Upper lobe of left lung (tissue), 6 donors: Measurements from ENCODE around the gene SDCBP2. TPM values are rescaled to one million over a fixed set of nuclear protein-coding genes. Genes with fewer than 3 reads are reported as not detected.
A peak's percentile ranks its signal among the peaks of the same experiment; 100 is the strongest.

Experiments
- ATAC-seq, 2 donors: fragments of 200-7000 bp; cut with Tn5 transposase; one replicate each; pipeline ENCODE4 v1.9.1; 2022; ENCODE audit warnings: mild to moderate bottlenecking in 2 of 2, moderate library complexity in 2 of 2; ENCODE audit not compliant: low FRiP score in 2 of 2
- DNase-seq, 2 donors: peaks; one replicate each; pipeline ENCODE4 v3.0.0-alpha.2; 2019 to 2020
- H3K27ac ChIP-seq, 4 donors: fragments of 200-600 bp; sonication (generic); one replicate each; pipeline ENCODE4 v1.5.1; 2016 to 2019
- H3K27me3 ChIP-seq, 4 donors: fragments of 200-600 bp; sonication (generic); one replicate each; pipeline ENCODE4 v1.5.1; 2017 to 2019
- H3K36me3 ChIP-seq, 4 donors: fragments of 200-600 bp; sonication (generic); one replicate each; pipeline ENCODE4 v1.5.1; 2016 to 2019
- H3K4me1 ChIP-seq, 4 donors: fragments of 200-600 bp; sonication (generic); one replicate each; pipeline ENCODE4 v1.5.1; 2018 to 2019
- H3K4me3 ChIP-seq, 4 donors: fragments of 200-600 bp; sonication (generic); one replicate each; pipeline ENCODE4 v1.5.1; 2017 to 2019; ENCODE audit warnings: mild to moderate bottlenecking in 2 of 4, moderate library complexity in 1 of 4
- H3K9me3 ChIP-seq, 4 donors: fragments of 200-600 bp; sonication (generic); one replicate each; pipeline ENCODE4 v1.5.1; 2018 to 2019
- CTCF ChIP-seq, 6 experiments: fragments of 450-650 bp in 4 of 6; fragments of 200-600 bp in 2 of 6; sonication (generic) in 2 of 6; IDR thresholded peaks; one replicate each; pipeline ENCODE4 v1.5.1; 2016 to 2019; ENCODE audit warnings: antibody characterized with exemption in 6 of 6
- EP300 ChIP-seq, 4 donors: sonication (generic); formaldehyde crosslinking; IDR thresholded peaks; one replicate each; pipeline ENCODE4 v1.5.1; 2017; ENCODE audit warnings: antibody characterized with exemption in 4 of 4, control low read depth in 2 of 4
- POLR2A ChIP-seq, 4 donors: fragments of 450-650 bp; IDR thresholded peaks; one replicate each; pipeline ENCODE4 v1.5.1; 2016 to 2017; ENCODE audit warnings: antibody characterized with exemption in 4 of 4, mild to moderate bottlenecking in 2 of 4
- POLR2AphosphoS5 ChIP-seq, 2 donors: sonication (generic); formaldehyde crosslinking; IDR thresholded peaks; one replicate each; pipeline ENCODE4 v1.5.1; 2017; ENCODE audit warnings: antibody characterized with exemption in 2 of 2
- WGBS, 2 donors: methylation state at CpG; one replicate each; pipeline ENCODE4 v1.1.5; 2017 to 2018; 5-methylcytosine and 5-hydroxymethylcytosine counted together
- total RNA-seq, 6 donors: library from RNA; depleted of rRNA in 4 of 6; stranded (reverse); fragments of >200 nt in 4 of 6; gene quantifications; one replicate each; pipeline versions ENCODE4 v1.1.0 to v1.2.1, GENCODE V29; 2016 to 2021
- donor health status: DM: no; HTN: no; CAD: no; lungs with moderate emphysema.
- donor health status: DM: no; HTN: yes; CAD: no; lungs with severe emphysema.

SDCBP2 gene
- total RNA-seq, 6 donors from 2014 or later = 6.3 to 34.0 (median 15.9) TPM

- TF ChIP-seq EP300 (IDR thresholded peaks at IDR 0.05) = no peak
- no peak for TF ChIP-seq POLR2AphosphoS5 (IDR thresholded peaks at IDR 0.05)
- no peak for TF ChIP-seq POLR2A (IDR thresholded peaks at IDR 0.05)
- no peak for TF ChIP-seq CTCF (IDR thresholded peaks at IDR 0.05)
- Histone ChIP-seq H3K4me1 (peaks cover 8 to 29% (median 11%) of the 10 kb centered on the region in 4 donors), H3K27ac (peak overlapping the region in 1 of 4 donors; percentile 30), H3K27me3 (no peaks in the 10 kb centered on the region), H3K9me3 (no peaks in the 10 kb centered on the region), H3K4me3 (no peak overlapping the region), H3K36me3 (no peaks in the 10 kb centered on the region)
- WGBS, 2 donors = 39 to 51% methylated on average over 12 of the region's 12 CpGs
- ATAC-seq = no peak
- no peak for DNase-seq
Observed at GRCh38 chr20:1317545-1318255, 11.2 kb downstream of the SDCBP2 start.

- no peak for ATAC-seq
- no peaks in the 10 kb centered on the region for H3K9me3 ChIP-seq
- no peaks in the 10 kb centered on the region for H3K27me3 ChIP-seq
- peaks cover 4 to 21% (median 8%) of the 10 kb centered on the region in 4 donors for H3K4me1 ChIP-seq
- TF ChIP-seq EP300 (IDR thresholded peaks at IDR 0.05) = no peak
- no peak for TF ChIP-seq POLR2AphosphoS5 (IDR thresholded peaks at IDR 0.05)
- no peak for TF ChIP-seq CTCF (IDR thresholded peaks at IDR 0.05)
- no peak for TF ChIP-seq POLR2A (IDR thresholded peaks at IDR 0.05)
- 82% methylated on average over 4 to 5 of the region's 5 CpGs for WGBS, 2 donors
- no peak overlapping the region for H3K27ac ChIP-seq
- H3K36me3 ChIP-seq = no peaks in the 10 kb centered on the region
- no peak for DNase-seq
- H3K4me3 ChIP-seq = no peak overlapping the region
Observed at GRCh38 chr20:1315804-1316203, 13.1 kb downstream of the SDCBP2 start.

- peak; percentile 71 to 92 for ATAC-seq
- H3K27me3 ChIP-seq = no peaks in the 10 kb centered on the region
- peaks cover 4 to 17% (median 8%) of the 10 kb centered on the region in 4 donors for H3K4me1 ChIP-seq
- peak; percentile 69 to 88 for DNase-seq
- H3K27ac ChIP-seq = peak overlapping the region in 2 of 4 donors; percentile 53 to 77
- TF ChIP-seq EP300 (IDR thresholded peaks at IDR 0.05) (no peak), CTCF (IDR thresholded peaks at IDR 0.05) (peak; percentile 94 to 97 (median 94)), POLR2AphosphoS5 (IDR thresholded peaks at IDR 0.05) (peak in 1 of 2 donors; percentile 44), POLR2A (IDR thresholded peaks at IDR 0.05) (no peak)
- H3K36me3 ChIP-seq = peaks cover 0 to 7% (median 0%) of the 10 kb centered on the region in 4 donors
- peak overlapping the region in 2 of 4 donors; percentile 15 to 17 for H3K4me3 ChIP-seq
- 29% methylated on average over 25 to 34 of the region's 38 CpGs for WGBS, 2 donors
- no peaks in the 10 kb centered on the region for H3K9me3 ChIP-seq
Observed at GRCh38 chr20:1313236-1313964, 15.5 kb downstream of the SDCBP2 start.

- 80 to 88% methylated on average over 4 to 13 of the region's 16 CpGs for WGBS, 2 donors
- Histone ChIP-seq H3K27me3 (no peaks in the 10 kb centered on the region), H3K4me1 (peaks cover 4 to 17% (median 8%) of the 10 kb centered on the region in 4 donors), H3K9me3 (no peaks in the 10 kb centered on the region), H3K27ac (no peak overlapping the region), H3K36me3 (peaks cover 0 to 7% (median 0%) of the 10 kb centered on the region in 4 donors), H3K4me3 (no peak overlapping the region)
- TF ChIP-seq POLR2A (IDR thresholded peaks at IDR 0.05) (no peak), EP300 (IDR thresholded peaks at IDR 0.05) (no peak), CTCF (IDR thresholded peaks at IDR 0.05) (no peak), POLR2AphosphoS5 (IDR thresholded peaks at IDR 0.05) (no peak)
- ATAC-seq = no peak
- DNase-seq = no peak
Observed at GRCh38 chr20:1312904-1313235, 16.1 kb downstream of the SDCBP2 start.
